ENCODE results near the gene KRT77. TPM values are rescaled to one million over a fixed set of nuclear protein-coding genes. Genes with fewer than 3 reads are reported as not detected.

Gene KRT77
- polyA plus RNA-seq, 1 donor from 2014 or later: not detected

Other genes with a start within 250 kb of the KRT77 start
- not detected in 2 replicates for gene KRT6C, start 229.7 kb downstream of the KRT77 start, polyA plus RNA-seq
- not detected in 2 replicates for gene KRT6A, start 210.3 kb downstream of the KRT77 start, polyA plus RNA-seq
- not detected in 2 replicates for gene KRT5, start 183.1 kb downstream of the KRT77 start, polyA plus RNA-seq
- not detected in 2 replicates for gene KRT71, start 150.4 kb downstream of the KRT77 start, polyA plus RNA-seq
- gene KRT74, start 129.7 kb downstream of the KRT77 start, polyA plus RNA-seq: not detected in 2 replicates
- not detected in 2 replicates for gene KRT72, start 102.1 kb downstream of the KRT77 start, polyA plus RNA-seq
- gene KRT73, start 85.0 kb downstream of the KRT77 start, polyA plus RNA-seq: not detected in 2 replicates
- gene KRT2, start 51.3 kb downstream of the KRT77 start, polyA plus RNA-seq: not detected in 2 replicates
- gene KRT1, start 23.1 kb downstream of the KRT77 start, polyA plus RNA-seq: not detected in 2 replicates
- gene KRT76, start 73.8 kb upstream of the KRT77 start, polyA plus RNA-seq: not detected in 2 replicates
- gene KRT3, start 92.6 kb upstream of the KRT77 start, polyA plus RNA-seq: not detected in 2 replicates
- not detected in 2 replicates for gene KRT4, start 110.6 kb upstream of the KRT77 start, polyA plus RNA-seq
- not detected in 2 replicates for gene KRT79, start 130.8 kb upstream of the KRT77 start, polyA plus RNA-seq
- not detected in 2 replicates for gene KRT78, start 145.5 kb upstream of the KRT77 start, polyA plus RNA-seq
- gene KRT8, start 201.6 kb upstream of the KRT77 start, polyA plus RNA-seq: 0.46 and 3.0 TPM in 2 replicates
- 0.76 and 0.78 TPM in 2 replicates for gene KRT18, start 245.6 kb upstream of the KRT77 start, polyA plus RNA-seq

Data from neural cell (in vitro differentiated cells).